ENCODE measurements around the gene GBF1.
"Not testable (repeated sequence)": the region's sequence is repeated elsewhere in the genome, so short reads cannot be mapped to it uniquely, and the experiment has no call there.

Gene GBF1

GRCh38 chr10:102247734-102248133 is 2.4 kb downstream of the GBF1 start:
- TF ChIP-seq SPI1 (IDR thresholded peaks at IDR 0.05; ENCODE audit: borderline replicate concordance, low read depth) (no peak), GABPA (IDR thresholded peaks at IDR 0.05; ENCODE audit: low read depth) (no peak), CTCF (IDR thresholded peaks at IDR 0.05; ENCODE audit: insufficient read depth, low read length) (no peak), REST (IDR thresholded peaks at IDR 0.05; ENCODE audit: insufficient replicate concordance, low read depth) (no peak), POLR2AphosphoS5 (IDR thresholded peaks at IDR 0.05; ENCODE audit: low read depth) (no peak)
- no peak for DNase-seq (ENCODE audit: low read depth in 1 of 2, low spot score in 1 of 2)
- no peak overlapping the region for H3K27ac ChIP-seq (replicated peaks)
- no peak overlapping the region for H3K4me3 ChIP-seq (replicated peaks; ENCODE audit: insufficient read depth, low read length)
- H3K27me3 ChIP-seq (ENCODE audit: insufficient read depth, poor library complexity, severe bottlenecking): no peaks in the 10 kb centered on the region

GRCh38 chr10:102252508-102252907 is 7.2 kb downstream of the GBF1 start:
- H3K27ac ChIP-seq (replicated peaks); DNase-seq (ENCODE audit: low read depth in 1 of 2, low spot score in 1 of 2): not testable (repeated sequence)

GRCh38 chr10:102254426-102254825 is 9.1 kb downstream of the GBF1 start:
- no peak overlapping the region for H3K27ac ChIP-seq (replicated peaks)
- no peaks in the 10 kb centered on the region for H3K27me3 ChIP-seq (ENCODE audit: insufficient read depth, poor library complexity, severe bottlenecking)
- TF ChIP-seq SPI1 (IDR thresholded peaks at IDR 0.05; ENCODE audit: borderline replicate concordance, low read depth) (no peak), GABPA (IDR thresholded peaks at IDR 0.05; ENCODE audit: low read depth) (no peak), REST (IDR thresholded peaks at IDR 0.05; ENCODE audit: insufficient replicate concordance, low read depth) (no peak), POLR2AphosphoS5 (IDR thresholded peaks at IDR 0.05; ENCODE audit: low read depth) (no peak), CTCF (IDR thresholded peaks at IDR 0.05; ENCODE audit: insufficient read depth, low read length) (no peak)
- H3K4me3 ChIP-seq (replicated peaks; ENCODE audit: insufficient read depth, low read length): no peak overlapping the region
- no peak for DNase-seq (ENCODE audit: low read depth in 1 of 2, low spot score in 1 of 2)

More at GRCh38 chr10:102252508-102252907, 7.2 kb downstream of the GBF1 start:
- H3K27me3 ChIP-seq (ENCODE audit: insufficient read depth, poor library complexity, severe bottlenecking); H3K4me3 ChIP-seq (replicated peaks; ENCODE audit: insufficient read depth, low read length): not testable (repeated sequence)

- no peak for DNase-seq (ENCODE audit: low read depth in 1 of 2, low spot score in 1 of 2)
- H3K27me3 ChIP-seq (ENCODE audit: insufficient read depth, poor library complexity, severe bottlenecking): no peaks in the 10 kb centered on the region
- TF ChIP-seq POLR2AphosphoS5 (IDR thresholded peaks at IDR 0.05; ENCODE audit: low read depth) (no peak), GABPA (IDR thresholded peaks at IDR 0.05; ENCODE audit: low read depth) (no peak), REST (IDR thresholded peaks at IDR 0.05; ENCODE audit: insufficient replicate concordance, low read depth) (no peak), CTCF (IDR thresholded peaks at IDR 0.05; ENCODE audit: insufficient read depth, low read length) (no peak), SPI1 (IDR thresholded peaks at IDR 0.05; ENCODE audit: borderline replicate concordance, low read depth) (no peak)
- H3K4me3 ChIP-seq (replicated peaks; ENCODE audit: insufficient read depth, low read length): no peak overlapping the region
- no peak overlapping the region for H3K27ac ChIP-seq (replicated peaks)
These were observed 10.1 kb downstream of the GBF1 start for GRCh38 chr10:102255404-102255803.
